Stimulated activated naive CD8-positive, alpha-beta T cell treated with anti-CD3 and anti-CD28 coated beads, Interleukin-15, Interleukin-2, amounts not matched to agents 100 U/mL and 50 U/mL, for 24 hours (primary cell): ENCODE data around the gene ADAMTS4.

Source experiments
- ATAC-seq: fragments of 150-1000 bp; cut with Tn5 transposase; one replicate; pipeline ENCODE4 v1.10.0; 2021
- DNase-seq: peaks from one replicate; pipeline ENCODE4 v3.0.0; 2021

The ADAMTS4 gene

GRCh38 chr1:161220002-161220401 lies 21.1 kb upstream of the ADAMTS4 start:
- no peak for ATAC-seq

GRCh38 chr1:161219078-161219892 lies 20.4 kb upstream of the ADAMTS4 start:
- ATAC-seq (no peak), DNase-seq (no peak)

More at GRCh38 chr1:161220002-161220401, 21.1 kb upstream of the ADAMTS4 start:
- DNase-seq = no peak

- no peak for ATAC-seq
- no peak for DNase-seq
Observed at GRCh38 chr1:161218301-161219077, 19.6 kb upstream of the ADAMTS4 start.

- ATAC-seq (no peak), DNase-seq (no peak)
Observed at GRCh38 chr1:161217831-161218230, 19.0 kb upstream of the ADAMTS4 start.

- ATAC-seq (peak; percentile 77), DNase-seq (no peak)
Observed at GRCh38 chr1:161216945-161217712, 18.3 kb upstream of the ADAMTS4 start.

- DNase-seq = no peak
- no peak for ATAC-seq
Observed at GRCh38 chr1:161215076-161215475, 16.2 kb upstream of the ADAMTS4 start, which contains the start of gene FCER1G. TSS of gene FCER1G (plus strand) at chr1:161215295. CDS start at chr1:161215322, 27 bp downstream.

GRCh38 chr1:161214369-161214768 lies 15.5 kb upstream of the ADAMTS4 start:
- ATAC-seq = no peak
- no peak for DNase-seq

- peak; percentile 90 for ATAC-seq
- peak; percentile 81 for DNase-seq
Observed at GRCh38 chr1:161209790-161210409, 11.0 kb upstream of the ADAMTS4 start.

- ATAC-seq (no peak), DNase-seq (no peak)
Observed at GRCh38 chr1:161207173-161207572, 8.3 kb upstream of the ADAMTS4 start.

GRCh38 chr1:161206411-161207140 lies 7.7 kb upstream of the ADAMTS4 start:
- DNase-seq (no peak), ATAC-seq (no peak)

- DNase-seq (peak; percentile 93), ATAC-seq (peak; percentile 98)
Observed at GRCh38 chr1:161201836-161202712, 3.2 kb upstream of the ADAMTS4 start, which contains the start of gene NDUFS2. TSS of gene NDUFS2 (plus strand) at chr1:161202367. CDS start at chr1:161202386, 19 bp downstream.

- DNase-seq = no peak
Observed at GRCh38 chr1:161200992-161201835, 2.4 kb upstream of the ADAMTS4 start.

GRCh38 chr1:161200421-161200991 lies 1.7 kb upstream of the ADAMTS4 start:
- no peak for DNase-seq

More at GRCh38 chr1:161200992-161201835, 2.4 kb upstream of the ADAMTS4 start:
- no peak for ATAC-seq

GRCh38 chr1:161199506-161200139 lies 769 bp upstream of the ADAMTS4 start:
- DNase-seq (no peak), ATAC-seq (no peak)

More at GRCh38 chr1:161200421-161200991, 1.7 kb upstream of the ADAMTS4 start:
- ATAC-seq = no peak

- ATAC-seq (no peak), DNase-seq (no peak)
Observed at GRCh38 chr1:161198194-161198896, 509 bp downstream of the ADAMTS4 start.

GRCh38 chr1:161197560-161198193 lies 1.2 kb downstream of the ADAMTS4 start:
- no peak for ATAC-seq

More at GRCh38 chr1:161197560-161198193, 1.2 kb downstream of the ADAMTS4 start:
- DNase-seq = no peak
